Amygdala (tissue), 56 donors: ENCODE results near the gene TENT4B.

Experiments
- DNase-seq, 56 donors: peaks; one replicate each; lab custom pipeline; 2025; lab: John Stamatoyannopoulos, UW

TENT4B gene

DNA sequence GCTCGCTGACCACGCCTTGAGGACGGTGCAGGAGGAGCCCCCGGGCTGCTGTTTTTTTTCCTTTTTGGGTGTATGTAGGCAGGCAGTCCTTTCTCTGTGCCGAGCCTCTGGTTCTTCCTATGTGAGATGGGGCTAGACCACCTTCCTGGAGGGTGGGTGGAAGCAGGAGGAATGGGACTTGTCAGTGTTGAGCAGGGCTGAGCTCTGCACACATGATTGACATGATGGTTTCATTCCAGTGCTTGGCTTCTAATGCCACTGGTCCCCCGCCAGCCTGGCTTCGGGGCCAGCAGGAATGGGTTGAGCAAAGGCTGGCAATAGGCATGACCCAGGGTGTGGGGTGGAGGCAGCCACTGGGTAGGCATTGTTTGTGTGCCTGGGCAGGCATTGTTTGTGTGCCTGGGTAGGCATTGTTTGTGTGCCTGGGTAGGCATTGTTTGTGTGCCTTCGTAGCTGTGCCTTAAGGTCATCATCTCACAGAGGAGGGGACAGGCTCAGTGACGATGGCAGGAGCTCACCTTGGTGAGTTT lies 99.0 kb downstream of the TENT4B start:
- peak in 5 of 56 donors; percentile 17 to 52 (median 36) for DNase-seq

DNA sequence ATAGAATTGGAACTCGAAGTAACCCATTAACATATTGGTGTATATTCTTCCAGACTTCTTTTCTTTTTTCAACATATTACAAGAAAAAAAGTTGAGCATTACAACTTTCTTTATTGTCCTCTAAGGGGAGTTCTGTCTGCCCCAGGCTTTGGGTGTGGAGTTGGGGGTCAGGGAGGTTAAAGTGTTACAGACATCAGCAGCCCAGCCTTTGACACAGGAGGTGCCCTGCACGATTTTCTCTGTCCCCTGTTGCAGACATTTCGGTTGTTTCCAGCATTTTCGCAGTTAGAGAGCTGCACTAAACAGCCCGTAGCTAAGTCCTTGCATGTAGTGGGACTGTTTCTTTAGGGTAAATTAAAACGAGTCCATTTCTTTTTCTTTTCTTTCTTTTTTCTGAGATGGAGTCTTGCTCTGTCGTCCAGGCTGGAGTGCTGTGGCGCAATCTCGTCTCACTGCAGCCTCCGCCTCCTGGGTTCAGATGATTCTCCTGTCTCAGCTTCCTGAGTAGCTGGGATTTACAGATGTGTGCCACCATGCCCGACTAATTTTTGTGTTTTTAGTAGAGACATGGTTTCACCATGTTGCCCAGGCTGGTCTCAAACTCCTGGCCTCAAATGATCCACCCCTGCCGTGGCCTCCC lies 99.9 kb downstream of the TENT4B start:
- DNase-seq, result no peak

DNA sequence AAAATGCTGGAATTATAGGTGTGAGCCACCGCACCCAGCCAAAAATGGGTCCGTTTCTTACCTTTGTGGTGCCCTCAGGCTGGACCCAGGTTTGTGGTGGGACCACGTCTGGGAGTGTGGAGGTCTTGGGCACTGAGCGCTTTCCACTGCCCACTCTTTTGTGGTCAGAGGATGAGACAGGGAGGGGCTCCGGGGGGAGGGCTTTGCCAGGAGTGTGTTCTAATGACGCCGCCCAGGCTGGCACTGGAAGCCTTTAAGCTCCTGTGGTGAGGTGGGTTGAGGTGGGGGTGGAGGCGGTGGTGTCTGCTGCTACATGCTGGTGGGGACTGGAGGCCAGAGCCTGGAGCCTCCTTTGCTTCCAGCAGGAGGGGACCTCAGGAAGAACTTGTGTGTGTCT lies 100.4 kb downstream of the TENT4B start:
- DNase-seq, result no peak

DNA sequence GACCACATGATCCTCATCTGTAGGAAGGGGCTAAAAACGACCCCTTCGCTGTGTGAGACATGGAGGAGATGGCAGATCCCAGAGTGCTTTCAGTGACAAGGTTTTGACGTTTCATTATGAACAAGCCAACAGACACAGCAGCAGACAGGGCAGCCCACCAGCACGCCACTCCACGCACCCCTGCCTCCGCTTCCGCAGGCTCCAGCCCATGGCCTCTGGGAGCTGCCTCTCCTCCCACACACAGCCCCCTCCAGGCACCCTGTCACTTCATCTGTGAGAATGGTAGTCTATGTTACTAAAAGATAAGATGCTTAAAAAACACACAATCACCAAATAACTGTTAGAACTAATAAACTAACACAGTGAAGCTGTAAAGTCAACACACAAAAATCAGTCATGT lies 101.0 kb downstream of the TENT4B start:
- DNase-seq, result no peak

DNA sequence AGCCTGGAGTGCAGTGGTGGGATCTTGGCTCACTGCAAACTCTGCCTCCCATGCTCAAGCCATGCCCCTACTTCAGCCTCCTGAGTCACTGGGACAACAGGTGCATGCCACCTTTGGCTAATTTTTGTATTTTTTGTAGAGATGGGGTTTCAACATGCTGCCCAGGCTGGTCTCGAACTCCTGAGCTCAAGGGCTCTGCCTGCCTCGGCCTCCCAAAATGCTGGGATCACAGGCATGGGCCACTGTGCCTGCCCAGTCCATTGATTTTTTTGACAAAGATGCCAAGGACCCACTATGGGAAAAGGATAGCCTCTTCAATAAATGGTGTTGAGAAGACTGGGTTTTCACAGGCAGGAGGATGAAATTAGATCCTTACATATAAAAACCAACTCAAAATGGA lies 102.4 kb downstream of the TENT4B start:
- no peak for DNase-seq

DNA sequence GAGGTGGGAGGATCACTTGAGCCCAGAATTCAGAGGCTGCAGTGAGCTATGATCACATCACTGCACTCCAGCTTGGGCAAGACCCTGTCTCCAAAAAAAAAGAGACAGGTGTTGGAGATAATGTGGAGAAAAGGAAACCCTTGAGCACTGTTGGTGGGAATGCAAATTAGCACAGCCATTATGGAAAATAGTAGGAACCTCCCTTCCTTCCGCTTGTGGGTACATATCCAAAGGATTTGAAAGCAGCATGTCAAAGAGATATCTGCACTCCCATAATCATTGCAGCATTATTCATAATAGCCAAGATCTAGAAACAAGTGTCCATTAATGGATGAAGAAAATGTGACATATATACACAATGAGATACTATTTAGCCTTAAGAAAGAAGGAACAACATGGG lies 103.5 kb downstream of the TENT4B start:
- no peak for DNase-seq

DNA sequence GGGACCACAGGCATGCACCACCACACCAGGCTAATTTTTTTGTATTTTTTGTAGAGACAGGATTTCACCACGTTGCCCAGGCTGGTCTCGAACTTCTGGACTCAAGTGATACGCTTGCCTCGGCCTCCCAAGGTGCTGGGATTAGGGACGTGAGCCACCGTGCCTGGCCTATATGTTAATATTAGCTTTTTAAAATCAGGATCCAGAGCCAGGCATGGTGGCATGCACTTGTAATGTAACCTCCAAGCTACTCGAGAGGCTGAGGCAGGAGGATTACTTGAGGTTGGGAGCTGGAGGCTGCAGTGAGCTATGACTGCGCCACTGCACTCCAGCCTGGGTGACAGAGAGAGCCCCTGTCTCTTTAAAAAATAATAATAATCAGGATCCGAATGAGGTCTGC lies 104.8 kb downstream of the TENT4B start:
- no peak for DNase-seq

DNA sequence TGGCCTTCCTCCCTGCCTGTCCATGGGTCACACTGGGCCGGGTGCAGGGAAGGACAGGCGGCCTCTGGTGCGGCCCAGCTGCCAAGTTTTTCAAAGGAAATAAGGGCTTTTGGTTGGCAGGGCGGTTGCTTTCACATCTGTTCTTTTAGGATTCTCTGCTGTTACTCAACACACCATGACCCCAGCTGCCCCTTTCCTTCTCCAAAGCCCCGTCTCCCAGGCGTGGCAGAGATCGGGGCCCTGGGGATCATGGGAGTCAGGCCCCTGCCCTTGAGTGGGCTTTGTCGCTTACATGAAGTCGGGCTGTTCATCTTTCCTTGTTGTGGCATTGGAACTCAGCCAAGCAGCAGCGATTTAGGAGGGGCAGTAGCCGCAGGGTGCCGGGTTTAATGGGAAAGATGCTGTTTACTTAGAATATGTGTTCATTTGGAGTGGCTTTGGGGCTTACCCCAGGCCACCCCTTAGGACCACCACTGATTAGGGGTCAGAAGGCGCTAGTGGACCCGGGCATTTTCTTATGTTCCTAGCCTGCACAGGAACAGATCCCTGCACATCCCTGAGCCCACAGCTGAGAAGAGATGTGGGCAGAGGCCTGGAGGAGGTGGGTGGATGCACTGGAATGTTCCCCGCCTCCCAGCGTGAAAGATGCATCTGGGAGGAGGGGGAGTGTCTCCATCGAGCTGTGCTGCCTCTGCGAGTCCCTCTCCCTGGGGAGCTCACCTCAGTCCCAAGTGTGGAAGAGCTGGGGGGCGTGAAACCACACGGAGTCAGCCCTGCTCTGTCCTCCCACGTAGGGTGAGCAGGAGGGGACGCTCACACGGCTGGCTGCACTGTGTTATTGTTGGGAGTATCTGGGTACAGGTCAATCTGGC lies 106.5 kb downstream of the TENT4B start:
- peak in 2 of 56 donors; percentile 21 to 41 for DNase-seq

DNA sequence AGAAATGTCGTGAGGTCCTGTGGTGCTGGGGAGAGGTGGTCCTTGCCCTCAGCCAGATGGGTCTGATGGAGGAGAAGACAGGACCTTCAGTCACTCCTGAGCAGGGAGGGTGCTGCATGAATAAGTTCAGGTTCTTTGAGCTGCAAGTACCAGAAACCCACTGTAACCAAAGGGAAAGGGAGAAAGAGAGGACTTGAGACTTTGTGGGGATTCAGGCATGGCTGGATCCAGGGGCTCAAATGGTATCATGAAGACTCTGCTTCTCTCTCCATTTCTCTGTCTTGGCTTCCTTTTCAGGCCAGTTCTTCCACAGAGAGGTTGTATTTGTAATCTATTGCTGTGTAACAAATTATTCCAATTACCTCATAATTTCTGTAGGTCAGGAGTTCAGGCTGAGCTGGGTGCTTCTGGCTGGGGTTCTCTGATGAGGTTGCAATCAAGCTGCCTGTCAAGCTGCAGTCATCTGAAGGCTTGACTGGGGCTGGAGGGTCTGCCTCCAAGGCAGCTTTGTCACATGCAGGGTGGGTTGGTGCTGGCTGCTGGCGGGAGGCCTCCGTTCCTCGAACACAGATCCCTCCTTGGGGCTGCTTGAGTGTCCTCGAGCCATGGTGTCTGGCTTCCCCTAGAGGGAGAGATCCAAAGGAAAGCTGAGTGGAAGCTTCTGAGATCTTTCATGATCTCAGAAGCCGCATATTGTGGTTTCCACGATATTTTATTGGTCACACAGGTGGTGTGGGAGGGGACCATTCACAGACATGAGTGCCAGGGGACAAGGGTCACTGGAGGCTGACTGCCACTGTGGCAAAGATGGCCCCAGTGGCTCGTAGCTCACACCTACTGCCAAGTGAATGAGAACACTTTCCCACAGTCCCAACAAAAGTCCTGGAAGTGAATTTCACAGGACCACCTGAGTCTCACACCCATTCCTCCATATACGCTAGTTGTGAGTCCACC lies 107.4 kb downstream of the TENT4B start:
- no peak for DNase-seq

DNA sequence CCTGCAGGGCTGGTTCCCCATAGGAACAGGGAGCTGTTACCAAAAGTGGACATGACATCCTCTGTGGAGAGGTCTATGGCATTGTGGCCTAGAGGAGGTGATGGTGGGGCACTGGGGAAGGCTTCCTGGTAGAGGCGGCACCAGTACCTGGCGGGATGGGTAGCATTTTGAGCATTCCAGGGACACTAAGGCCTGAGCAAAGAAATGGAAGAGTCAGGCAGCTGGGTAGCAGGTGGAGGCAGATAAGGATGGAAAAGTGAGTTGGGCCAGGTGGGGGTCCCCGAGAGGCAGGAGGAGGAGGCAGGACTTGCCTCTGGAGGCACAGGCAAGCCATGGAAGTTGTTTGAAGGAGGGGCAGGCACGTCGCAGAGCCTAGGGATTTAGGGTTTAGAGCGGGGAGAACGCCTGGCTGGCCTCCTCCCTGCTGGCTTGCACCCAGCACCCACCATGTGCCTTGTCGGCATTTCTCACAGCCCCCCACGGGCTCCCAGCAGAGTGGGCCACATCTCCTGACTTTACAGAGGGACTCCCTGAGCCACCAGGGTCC lies 108.1 kb downstream of the TENT4B start:
- DNase-seq, result no peak

DNA sequence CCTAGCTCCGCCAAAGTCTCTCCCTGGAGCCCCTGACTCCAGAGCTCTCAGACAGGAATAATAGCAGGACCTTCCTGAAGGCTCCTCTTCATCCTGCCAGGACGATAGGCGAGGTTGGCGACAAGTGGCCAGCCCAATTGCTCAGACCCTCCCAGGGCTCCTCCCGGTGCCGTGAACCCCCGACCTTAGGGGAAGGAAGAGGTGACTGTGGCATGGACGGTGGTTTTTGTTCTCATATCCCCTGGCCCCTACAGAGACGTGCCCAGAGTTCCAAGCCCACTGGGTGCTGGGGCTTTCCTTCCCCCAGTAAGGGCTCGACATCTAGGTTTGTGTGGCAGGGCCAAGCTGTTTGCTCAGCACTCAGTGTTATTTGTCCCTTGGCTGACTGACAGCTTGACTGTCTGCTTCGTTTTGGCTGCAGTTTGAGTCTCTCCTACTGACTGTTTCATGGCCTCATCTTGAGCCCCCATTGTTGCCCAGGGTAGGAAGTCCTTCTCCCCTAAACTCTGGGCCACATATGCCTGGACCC lies 108.7 kb downstream of the TENT4B start:
- no peak for DNase-seq

DNA sequence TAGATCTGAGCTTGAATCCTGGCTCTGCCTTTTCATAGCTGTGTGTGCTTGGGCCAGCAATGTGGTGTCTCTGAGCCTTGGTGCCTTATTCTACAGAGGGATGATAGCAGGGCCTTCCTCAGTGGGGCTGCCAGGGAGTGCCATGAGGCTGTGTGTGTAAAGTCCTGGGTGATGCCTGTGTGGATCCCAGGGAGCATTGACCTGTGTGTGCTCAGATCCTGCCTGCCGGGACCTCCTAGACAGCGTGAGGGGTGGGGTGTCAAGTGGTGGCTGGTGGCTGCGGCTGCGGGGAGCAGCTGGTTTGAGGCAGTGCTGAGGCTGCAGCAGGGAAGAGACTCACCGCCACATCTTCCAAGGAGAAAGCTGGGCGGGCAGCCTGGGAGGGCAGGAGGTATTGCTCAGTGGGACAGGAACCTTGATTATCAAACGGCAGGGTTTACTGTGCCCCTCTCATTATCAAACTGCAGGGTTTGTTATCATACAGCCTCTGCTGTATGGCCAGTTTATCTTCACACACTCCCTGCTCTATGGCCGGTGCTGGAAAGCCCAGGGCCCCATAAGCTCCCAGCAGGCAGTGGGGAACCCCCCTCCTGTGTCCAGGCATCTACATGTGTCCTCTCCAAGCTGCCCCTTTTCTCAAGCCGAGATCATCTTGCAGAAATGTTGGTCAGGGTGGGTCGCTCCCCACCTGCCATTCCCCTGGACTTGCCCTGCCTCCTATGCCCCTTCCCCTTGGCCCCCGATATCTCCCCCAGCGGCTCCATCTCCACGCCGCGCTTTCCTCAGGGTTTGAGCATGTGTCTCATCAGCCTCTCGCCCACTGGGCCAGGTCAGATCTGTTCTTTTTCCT lies 110.2 kb downstream of the TENT4B start:
- no peak for DNase-seq

DNA sequence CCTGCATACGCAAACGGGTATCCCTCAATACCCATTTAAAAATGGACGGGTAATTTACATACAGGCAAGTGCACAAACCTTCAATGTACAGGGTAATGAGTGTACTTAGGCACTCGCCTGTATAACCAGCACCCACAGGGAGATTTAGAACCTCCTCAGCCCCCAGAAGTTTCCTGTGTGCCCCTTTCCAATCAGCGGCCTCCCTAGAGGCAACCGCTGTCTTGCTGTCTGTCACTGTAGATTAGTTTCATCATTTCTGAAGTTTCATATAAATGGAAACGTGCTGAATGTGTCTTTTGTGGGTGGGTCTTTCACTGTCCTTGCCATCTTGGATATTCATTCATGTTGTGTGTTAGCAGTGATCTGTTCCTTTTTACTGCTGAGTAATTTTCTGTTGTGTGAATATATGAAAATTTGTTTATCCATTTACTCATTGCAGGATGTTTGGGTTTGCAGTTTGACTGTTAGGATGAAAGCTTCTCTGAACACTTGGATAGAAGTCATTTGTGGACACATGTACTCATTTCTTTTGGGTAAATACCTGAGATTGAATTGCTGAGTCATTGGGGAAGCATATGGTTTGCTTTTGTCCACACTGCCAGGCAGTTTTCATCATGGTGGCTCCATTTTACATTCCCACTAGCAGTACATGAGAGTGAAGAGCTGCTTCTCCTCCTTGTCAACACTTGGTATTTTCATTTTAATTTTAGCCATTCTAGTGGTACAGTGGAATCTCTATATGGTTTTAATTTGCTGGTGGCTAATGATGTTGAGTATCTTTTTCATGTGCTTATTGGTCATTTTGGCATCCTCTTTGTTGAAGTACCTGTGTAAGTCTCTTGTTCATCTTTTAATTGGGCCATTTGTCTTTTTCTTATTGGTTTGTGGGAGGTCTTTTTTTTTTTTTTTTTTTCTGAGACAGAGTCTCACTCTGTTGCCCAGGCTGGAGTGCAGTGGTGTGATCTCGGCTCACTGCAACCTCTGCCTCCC lies 111.1 kb downstream of the TENT4B start:
- no peak for DNase-seq

DNA sequence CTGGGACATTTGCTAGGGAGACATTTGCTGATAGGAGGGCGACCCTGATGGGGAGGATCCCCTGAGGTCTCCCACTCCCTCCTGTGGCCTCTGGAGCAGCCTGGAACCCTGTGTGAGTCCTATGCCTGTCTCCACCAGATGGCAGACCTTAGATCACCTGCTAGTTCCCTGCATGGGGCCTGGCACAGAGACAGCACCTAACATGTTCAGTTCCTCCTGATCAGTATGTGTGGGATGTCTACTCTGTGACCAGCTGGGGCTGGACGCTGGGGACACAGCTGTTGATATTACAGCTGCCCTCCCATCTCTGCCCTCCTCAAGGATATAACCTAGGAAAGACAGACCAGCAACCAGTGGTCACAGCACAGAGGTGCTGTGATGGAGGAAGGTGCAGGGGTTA lies 112.2 kb downstream of the TENT4B start:
- no peak for DNase-seq

DNA sequence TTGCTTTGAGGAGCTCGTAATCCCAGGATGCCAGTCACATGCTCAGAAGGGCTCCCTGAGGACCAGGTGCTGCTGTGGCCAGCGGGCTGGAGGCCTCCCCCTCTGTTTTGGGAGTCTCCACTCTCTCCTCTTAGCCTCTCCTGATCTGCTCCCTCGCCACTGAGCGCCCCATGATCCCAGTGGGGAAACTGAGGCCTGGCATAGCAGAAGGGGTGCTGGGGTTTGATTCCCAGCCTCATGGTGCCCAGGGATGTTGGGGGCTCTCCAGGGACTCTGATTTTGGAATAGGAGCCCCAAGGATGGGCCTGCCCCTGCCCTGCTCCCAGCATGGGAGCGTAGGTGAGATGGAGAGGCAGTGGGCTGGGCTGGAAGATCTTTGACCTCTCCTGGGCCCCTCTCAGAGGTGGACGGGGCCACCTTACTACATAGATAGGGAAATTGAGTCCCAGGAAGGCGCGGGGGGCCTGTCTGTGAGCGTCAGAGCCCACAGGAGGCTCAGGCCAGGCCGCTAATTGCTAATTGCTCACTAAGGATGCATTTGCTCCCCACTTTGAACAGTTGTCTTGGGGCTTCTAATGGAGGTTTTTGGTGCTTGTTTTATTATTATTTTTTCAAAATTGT lies 112.7 kb downstream of the TENT4B start:
- DNase-seq, result no peak

DNA sequence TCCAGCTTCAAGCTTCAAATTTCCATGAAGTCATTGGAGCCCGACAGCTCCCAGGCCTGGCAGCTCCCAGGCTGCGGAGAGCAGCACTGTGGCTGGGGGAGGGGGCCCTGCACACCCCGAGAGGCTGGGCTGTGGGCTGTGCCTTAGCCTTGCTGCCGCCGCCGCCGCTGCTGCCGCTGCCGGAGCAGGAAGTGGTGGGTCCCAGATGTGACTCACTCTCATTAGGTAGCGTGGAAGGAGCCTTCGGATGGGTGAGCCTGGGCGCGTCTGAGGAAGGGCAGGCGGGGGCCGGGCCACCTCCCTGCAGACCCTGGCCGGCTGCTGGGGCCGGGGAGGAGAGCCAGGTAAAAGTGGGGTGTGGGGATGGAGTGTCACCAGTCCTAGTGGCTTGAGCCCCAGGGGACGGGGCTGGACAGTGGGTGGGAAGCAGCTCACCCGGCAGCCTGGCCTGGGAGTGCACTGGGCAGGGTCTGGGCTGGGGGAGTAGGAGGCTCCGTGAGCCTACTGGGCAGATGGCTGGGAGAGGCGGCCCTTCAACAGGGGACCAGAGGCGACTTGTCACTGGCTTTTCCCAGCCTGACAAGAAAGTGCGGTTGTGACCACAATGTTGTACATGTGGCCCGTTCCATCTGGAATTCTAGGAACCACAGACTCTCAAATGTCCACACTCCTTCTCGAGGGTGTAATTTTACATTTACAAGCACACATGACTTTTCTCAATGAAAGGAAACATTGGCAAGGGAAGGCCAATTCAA lies 113.4 kb downstream of the TENT4B start, which contains the start of gene ADCY7:
Gene ADCY7, plus strand, starts transcription at position 215 of the 755 bp plus-strand sequence. CDS start 21,629 bp downstream, outside the sequence.
- DNase-seq, result peak in 1 of 56 donors; percentile 19
